ENCODE results near the gene HEPACAM2. TPM values are rescaled to one million over a fixed set of nuclear protein-coding genes. Genes with fewer than 3 reads are reported as not detected.

Gene HEPACAM2
- polyA plus RNA-seq, 1 of the 3 experiments (the other 2 are of a cell fraction), result not detected

DNA sequence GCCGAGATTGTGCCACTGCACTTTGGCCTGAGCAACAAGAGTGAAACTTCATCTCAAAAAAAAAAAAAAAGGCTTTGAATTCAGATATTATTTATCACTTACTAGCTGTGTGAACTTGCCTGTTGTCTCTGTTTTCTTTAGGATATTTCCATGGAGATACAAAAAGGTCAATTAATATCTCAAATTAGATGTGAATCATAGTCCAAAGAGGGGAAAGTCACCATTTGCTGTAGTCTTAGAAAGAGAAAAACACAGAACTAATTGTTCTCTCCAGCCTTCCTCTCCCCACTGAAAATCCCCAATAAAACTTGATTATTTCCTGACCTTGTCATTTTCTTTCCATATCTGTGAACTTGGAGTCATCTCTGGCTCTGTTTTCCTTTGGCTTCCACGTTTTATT, 21.2 kb downstream of the HEPACAM2 start:
- no peaks in the 10 kb centered on the region for H3K79me2 ChIP-seq (ENCODE audit: insufficient read depth)
- H3K36me3 ChIP-seq (replicated peaks in 1 of 2; ENCODE audit: control insufficient read depth in 1 of 2, insufficient read depth in 2 of 2, low read length in 1 of 2), result no peaks in the 10 kb centered on the region
- H3K27ac ChIP-seq (ENCODE audit: low read depth in 2 of 2, low read length in 1 of 2), result no peak overlapping the region
- H3K4me1 ChIP-seq (ENCODE audit: control insufficient read depth in 1 of 2, insufficient read depth in 2 of 2, low read depth in 1 of 2, low read length in 1 of 2), result no peaks in the 10 kb centered on the region
- no peak overlapping the region for H2AFZ ChIP-seq (ENCODE audit: low read depth)
- no peak for DNase-seq
- no peak overlapping the region for H3K9ac ChIP-seq
- H3K4me2 ChIP-seq, result no peak overlapping the region
- H3K27me3 ChIP-seq (ENCODE audit: insufficient read depth), result peaks cover 27% of the 10 kb centered on the region; the same call in 1 of the 2 replicates
- WGBS (ENCODE audit: low lambda C conversion rate), result 6% methylated on average over 2 of the region's 2 CpGs
- H3K9me3 ChIP-seq, result no peaks in the 10 kb centered on the region
- no peaks in the 10 kb centered on the region for H3K9me2 ChIP-seq
- POLR2A ChIA-PET, result no interaction called here
- CTCF ChIA-PET, result interaction anchor here (1.0 to 1.6 kb wide), 2 partner anchors 23 to 404 kb away, joined by 3 to 4 read pairs; no protein-coding TSS in a partner anchor
- H3K4me3 ChIP-seq (ENCODE audit: low read depth in 2 of 2, low read length in 1 of 2), result no peak overlapping the region
- TF ChIP-seq TEAD4 (IDR thresholded peaks at IDR 0.05; ENCODE audit: borderline replicate concordance, insufficient read depth), result no peak
- no peak for TF ChIP-seq USF1 (IDR thresholded peaks at IDR 0.05; ENCODE audit: borderline replicate concordance, low read depth)
- H3F3A ChIP-seq (replicated peaks; ENCODE audit: insufficient read depth), result no peaks in the 10 kb centered on the region
- H4K20me1 ChIP-seq (ENCODE audit: insufficient read depth), result no peaks in the 10 kb centered on the region

GRCh38 chr7:93203496-93203895, 22.8 kb downstream of the HEPACAM2 start:
- DNase-seq, result no peak
- no peaks in the 10 kb centered on the region for H3K9me2 ChIP-seq
- no peaks in the 10 kb centered on the region for H4K20me1 ChIP-seq (ENCODE audit: insufficient read depth)
- H3F3A ChIP-seq (replicated peaks; ENCODE audit: insufficient read depth), result no peaks in the 10 kb centered on the region
- H3K9me3 ChIP-seq, result no peaks in the 10 kb centered on the region
- 29% methylated on average over 3 of the region's 3 CpGs for WGBS (ENCODE audit: low lambda C conversion rate)
- ChIA-PET POLR2A (no interaction called here), CTCF (interaction anchor here (0.7 to 2.3 kb wide), 4 partner anchors 16 to 219 kb away, joined by 3 to 6 read pairs (median 3); no protein-coding TSS in a partner anchor)
- no peak overlapping the region for H3K9ac ChIP-seq
- no peaks in the 10 kb centered on the region for H3K36me3 ChIP-seq (replicated peaks in 1 of 2; ENCODE audit: control insufficient read depth in 1 of 2, insufficient read depth in 2 of 2, low read length in 1 of 2)
- no peak overlapping the region for H2AFZ ChIP-seq (ENCODE audit: low read depth)
- no peak overlapping the region for H3K27ac ChIP-seq (ENCODE audit: low read depth in 2 of 2, low read length in 1 of 2)
- H3K79me2 ChIP-seq (ENCODE audit: insufficient read depth), result no peaks in the 10 kb centered on the region
- TF ChIP-seq RXRA (IDR thresholded peaks at IDR 0.05; ENCODE audit: borderline replicate concordance, low read depth) (no peak), EZH2phosphoT487 (IDR thresholded peaks at IDR 0.05; ENCODE audit: borderline replicate concordance, low read depth) (no peak)
- TF ChIP-seq, protein P1, sequence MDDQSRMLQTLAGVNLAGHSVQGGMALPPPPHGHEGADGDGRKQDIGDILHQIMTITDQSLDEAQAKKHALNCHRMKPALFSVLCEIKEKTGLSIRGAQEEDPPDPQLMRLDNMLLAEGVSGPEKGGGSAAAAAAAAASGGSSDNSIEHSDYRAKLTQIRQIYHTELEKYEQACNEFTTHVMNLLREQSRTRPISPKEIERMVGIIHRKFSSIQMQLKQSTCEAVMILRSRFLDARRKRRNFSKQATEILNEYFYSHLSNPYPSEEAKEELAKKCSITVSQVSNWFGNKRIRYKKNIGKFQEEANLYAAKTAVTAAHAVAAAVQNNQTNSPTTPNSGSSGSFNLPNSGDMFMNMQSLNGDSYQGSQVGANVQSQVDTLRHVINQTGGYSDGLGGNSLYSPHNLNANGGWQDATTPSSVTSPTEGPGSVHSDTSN (IDR thresholded peaks at IDR 0.05), result no peak
- H3K4me3 ChIP-seq (ENCODE audit: low read depth in 2 of 2, low read length in 1 of 2), result no peak overlapping the region
- no peak overlapping the region for H3K4me2 ChIP-seq
- H3K27me3 ChIP-seq (ENCODE audit: insufficient read depth), result peaks cover 27% of the 10 kb centered on the region; the same call in 1 of the 2 replicates
- no peaks in the 10 kb centered on the region; a peak in 1 of 4 replicates for H3K4me1 ChIP-seq (ENCODE audit: control insufficient read depth in 1 of 2, insufficient read depth in 2 of 2, low read depth in 1 of 2, low read length in 1 of 2)

GRCh38 chr7:93202594-93203250, 23.5 kb downstream of the HEPACAM2 start:
- Histone ChIP-seq H3K36me3 (replicated peaks in 1 of 2; ENCODE audit: control insufficient read depth in 1 of 2, insufficient read depth in 2 of 2, low read length in 1 of 2) (no peaks in the 10 kb centered on the region), H3K9ac (no peak overlapping the region), H2AFZ (ENCODE audit: low read depth) (no peak overlapping the region), H3K4me1 (ENCODE audit: control insufficient read depth in 1 of 2, insufficient read depth in 2 of 2, low read depth in 1 of 2, low read length in 1 of 2) (no peaks in the 10 kb centered on the region; a peak in 1 of 4 replicates), H3K9me2 (no peaks in the 10 kb centered on the region), H3F3A (replicated peaks; ENCODE audit: insufficient read depth) (no peaks in the 10 kb centered on the region), H3K4me3 (ENCODE audit: low read depth in 2 of 2, low read length in 1 of 2) (no peak overlapping the region), H3K79me2 (ENCODE audit: insufficient read depth) (no peaks in the 10 kb centered on the region), H3K4me2 (no peak overlapping the region), H3K9me3 (no peaks in the 10 kb centered on the region), H4K20me1 (ENCODE audit: insufficient read depth) (no peaks in the 10 kb centered on the region), H3K27ac (ENCODE audit: low read depth in 2 of 2, low read length in 1 of 2) (no peak overlapping the region), H3K27me3 (ENCODE audit: insufficient read depth) (peaks cover 27% of the 10 kb centered on the region; the same call in 1 of the 2 replicates)
- ChIA-PET CTCF (interaction anchor here (0.7 to 2.3 kb wide), 4 partner anchors 11 to 218 kb away, joined by 3 to 6 read pairs (median 3); no protein-coding TSS in a partner anchor), POLR2A (interaction anchor here (0.6 kb wide), 1 partner anchor 356 kb away, joined by 4 read pairs; no protein-coding TSS in a partner anchor)
- WGBS (ENCODE audit: low lambda C conversion rate), result 3% methylated on average over 5 of the region's 5 CpGs
- DNase-seq, result no peak
- TF ChIP-seq RCOR1 (IDR thresholded peaks at IDR 0.05; ENCODE audit: low read length) (no peak), ZBTB33 (IDR thresholded peaks at IDR 0.05; ENCODE audit: borderline replicate concordance, low read depth) (no peak), RAD21 (IDR thresholded peaks at IDR 0.05; ENCODE audit: low read length) (no peak), MAX (IDR thresholded peaks at IDR 0.05; ENCODE audit: low read depth) (no peak), CHD2 (IDR thresholded peaks at IDR 0.05; ENCODE audit: low read length, partially characterized antibody) (no peak), EZH2phosphoT487 (IDR thresholded peaks at IDR 0.05; ENCODE audit: borderline replicate concordance, low read depth) (no peak), JUND (IDR thresholded peaks at IDR 0.05) (no peak), RFX5 (IDR thresholded peaks at IDR 0.05; ENCODE audit: low read length) (no peak), SIN3A (IDR thresholded peaks at IDR 0.05; ENCODE audit: borderline replicate concordance, low read depth, low read length) (no peak)
- TF ChIP-seq, protein P1 (IDR thresholded peaks at IDR 0.05), result no peak

Data from SK-N-SH (cell line).